Stimulated activated CD8-positive, alpha-beta memory T cell treated with anti-CD3 and anti-CD28 coated beads, Interleukin-12 subunit alpha, Interleukin-12 subunit beta, amount 100 ng/mL, for 24 hours (primary cell): Measurements from ENCODE around the gene NAA60.
"Not testable (repeated sequence)": the region's sequence is repeated elsewhere in the genome, so short reads cannot be mapped to it uniquely, and the experiment has no call there.

Source experiments
- DNase-seq: peaks from one replicate; pipeline ENCODE4 v3.0.0-alpha.2; 2020; ENCODE audit errors: extremely low read depth

NAA60 gene

GRCh38 chr16:3482659-3483241, 39.3 kb downstream of the NAA60 start:
- DNase-seq = no peak

- DNase-seq = no peak
Observed at GRCh38 chr16:3484318-3485096, 41.0 kb downstream of the NAA60 start.

- no peak for DNase-seq
Observed at GRCh38 chr16:3485097-3485745, 41.7 kb downstream of the NAA60 start.

DNA sequence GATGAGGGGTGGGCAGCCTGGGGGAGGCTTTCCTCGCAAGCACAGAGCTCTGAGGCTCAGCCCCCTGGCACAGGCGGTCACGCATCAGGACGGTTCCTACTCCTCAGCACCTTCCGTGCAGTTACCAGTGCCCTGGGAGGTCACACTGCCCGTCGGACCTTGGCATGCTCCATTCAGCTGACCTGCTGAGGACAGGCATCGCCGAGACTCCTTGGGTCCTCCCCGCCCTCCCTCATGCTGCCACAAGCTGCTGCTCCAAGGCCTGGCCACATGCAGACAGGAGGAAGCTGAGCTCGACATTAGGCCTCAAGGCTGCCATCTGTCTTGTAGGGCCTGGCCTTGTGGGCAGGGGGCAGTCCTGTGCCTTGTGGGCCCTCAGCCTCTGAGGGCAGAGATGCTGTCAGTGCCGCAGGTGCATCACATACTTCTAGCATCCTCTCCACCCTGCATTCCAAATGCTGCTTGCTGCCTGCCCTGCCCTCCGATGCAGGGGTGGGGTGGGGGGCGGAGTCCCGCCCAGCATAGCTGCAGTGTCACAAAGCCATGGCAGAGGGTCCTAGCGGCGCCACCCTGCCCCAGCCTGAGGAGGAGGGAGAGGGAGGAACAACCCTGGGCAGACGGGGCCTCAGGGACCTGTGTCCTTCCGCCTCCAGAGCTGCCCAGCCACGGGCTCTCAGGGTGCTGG, 42.5 kb downstream of the NAA60 start:
- no peak for DNase-seq

DNA sequence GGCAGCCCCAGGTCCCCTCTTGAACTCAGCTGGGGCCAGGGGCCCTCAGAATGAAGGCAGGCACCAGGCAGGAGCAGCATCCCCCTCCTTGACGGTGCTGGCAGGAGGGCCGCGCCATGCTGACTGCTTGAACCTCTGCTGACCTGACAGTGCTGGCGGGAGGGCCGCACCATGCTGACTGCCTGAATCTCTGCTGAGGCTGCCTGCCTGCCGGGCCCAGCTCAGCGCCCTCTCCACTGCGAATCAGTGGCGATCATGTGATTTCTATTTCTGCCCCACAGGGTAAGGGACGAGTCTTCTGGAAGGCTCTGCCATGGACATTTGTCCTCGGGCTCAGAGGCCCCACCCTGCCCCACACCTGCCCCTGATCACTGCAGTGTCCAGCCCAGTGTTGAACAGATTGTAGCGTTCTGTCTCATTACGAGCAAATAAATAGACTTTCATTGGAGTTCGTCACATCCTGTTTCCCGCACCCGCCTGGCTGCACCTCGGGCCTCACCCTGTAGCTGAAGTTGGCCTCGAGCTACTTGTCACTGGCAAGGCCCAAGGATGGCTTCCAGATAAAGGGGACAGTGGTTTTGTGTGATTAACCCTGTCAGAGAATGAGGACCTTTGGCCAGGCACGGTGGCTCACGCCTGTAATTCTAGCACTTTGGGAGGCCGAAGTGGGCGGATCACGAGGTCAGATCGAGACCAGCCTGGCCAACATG, 43.2 kb downstream of the NAA60 start:
- no peak for DNase-seq

- DNase-seq = no peak
Observed at GRCh38 chr16:3487521-3488410, 44.3 kb downstream of the NAA60 start.

- DNase-seq = no peak
Observed at GRCh38 chr16:3488801-3489200, 45.3 kb downstream of the NAA60 start.

GRCh38 chr16:3490911-3491629, 47.6 kb downstream of the NAA60 start:
- no peak for DNase-seq

GRCh38 chr16:3492356-3492755, 48.9 kb downstream of the NAA60 start:
- DNase-seq = no peak

GRCh38 chr16:3494386-3494973, 51.0 kb downstream of the NAA60 start:
- no peak for DNase-seq

GRCh38 chr16:3495176-3495575, 51.7 kb downstream of the NAA60 start, which contains the start of gene C16orf90:
Gene C16orf90 (minus strand): TSS chr16:3495489. CDS start chr16:3495421, 68 bp downstream.
- no peak for DNase-seq

DNA sequence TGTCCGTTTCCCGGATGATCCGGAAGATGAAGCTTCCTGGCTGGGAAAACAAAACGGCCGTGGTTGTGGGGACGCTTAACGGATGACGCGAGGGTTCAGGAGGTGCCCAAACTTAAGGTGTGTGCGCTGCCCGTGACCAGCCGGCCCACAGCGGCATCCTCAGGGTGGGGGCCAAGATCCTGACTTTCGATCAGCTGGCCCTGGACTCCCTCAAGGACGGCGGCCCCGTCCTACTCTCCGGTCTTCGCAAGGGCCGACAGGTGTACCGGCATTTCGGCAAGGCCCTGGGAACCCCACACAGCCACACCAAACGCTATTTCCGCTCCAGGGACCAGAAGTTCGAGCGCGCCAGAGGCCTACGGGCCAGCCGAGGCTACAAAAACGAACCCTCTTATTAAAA, 52.9 kb downstream of the NAA60 start:
- no peak for DNase-seq

- no peak for DNase-seq
Observed at GRCh38 chr16:3497771-3498170, 54.3 kb downstream of the NAA60 start.

DNA sequence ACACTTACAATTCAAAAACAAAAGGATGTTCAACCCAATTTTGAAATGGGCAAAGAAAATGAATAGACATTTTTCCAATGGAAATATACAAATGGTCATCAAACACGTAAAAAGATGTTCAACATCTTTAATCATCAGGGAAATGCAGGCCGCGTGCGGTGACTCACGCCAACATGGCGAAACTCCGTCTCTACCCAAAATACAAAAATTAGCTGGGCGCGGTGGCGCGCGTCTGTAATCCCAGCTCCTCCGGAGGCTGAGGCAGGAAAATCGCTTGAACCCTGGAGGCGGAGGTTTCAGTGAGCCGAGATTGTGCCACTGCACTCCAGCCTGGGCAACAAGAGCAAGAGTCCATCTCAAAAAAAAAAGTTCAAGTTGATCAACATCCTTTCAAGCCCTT, 55.5 kb downstream of the NAA60 start:
- DNase-seq = no peak

DNA sequence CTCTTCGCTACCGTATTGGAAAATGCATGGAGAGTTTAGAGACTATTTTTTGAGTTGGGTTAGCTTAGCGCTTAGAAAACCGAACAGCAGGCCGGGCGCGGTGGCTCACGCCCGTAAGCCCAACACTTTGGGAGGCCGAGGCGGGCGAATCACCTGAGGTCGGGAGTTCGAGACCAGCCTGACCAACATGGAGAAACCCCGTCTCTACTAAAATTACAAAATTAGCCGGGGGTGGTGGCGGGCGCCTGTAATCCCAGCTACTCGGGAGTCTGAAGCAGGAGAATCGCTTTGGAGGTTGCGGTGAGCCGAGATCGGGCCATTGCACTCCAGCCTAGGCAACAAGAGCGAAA, 57.9 kb downstream of the NAA60 start:
- not testable (repeated sequence) for DNase-seq

- DNase-seq = no peak
Observed at GRCh38 chr16:3501783-3502400, 58.4 kb downstream of the NAA60 start.

GRCh38 chr16:3503523-3503922, 60.0 kb downstream of the NAA60 start:
- DNase-seq = no peak

DNA sequence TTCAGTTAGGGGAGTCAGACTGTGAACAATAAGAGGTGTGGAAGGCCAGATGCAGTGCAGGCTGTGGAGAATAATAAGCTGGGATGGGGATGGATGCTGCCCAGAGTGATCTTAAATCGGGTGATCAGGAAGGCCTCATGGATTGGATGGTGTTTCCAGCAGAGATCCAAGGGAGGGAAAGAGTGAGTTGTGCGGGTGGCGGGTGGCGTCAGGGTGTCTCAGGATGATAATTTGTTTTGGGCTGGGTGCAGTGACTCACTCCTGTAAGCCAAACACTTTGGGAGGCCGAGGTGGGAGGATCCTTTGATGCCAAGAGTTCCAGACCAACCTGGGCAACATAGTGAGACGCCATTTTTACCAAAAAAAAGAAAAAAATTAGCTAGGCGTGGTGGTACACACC, 65.3 kb downstream of the NAA60 start:
- DNase-seq = no peak

GRCh38 chr16:3509470-3509928, 66.0 kb downstream of the NAA60 start:
- DNase-seq = no peak
